ENCODE data around the gene BPIFA2. TPM values are rescaled to one million over a fixed set of nuclear protein-coding genes. Genes with fewer than 3 reads are reported as not detected.

The BPIFA2 gene
- total RNA-seq, 1 donor: not detected

GRCh38 chr20:33148040-33148439 is 19.9 kb upstream of the BPIFA2 start:
- Histone ChIP-seq H3K27me3 (ENCODE audit: insufficient read depth, low read length) (no peaks in the 10 kb centered on the region), H2AFZ (ENCODE audit: low read length) (no peak overlapping the region), H4K20me1 (ENCODE audit: insufficient read depth, low read length) (no peaks in the 10 kb centered on the region), H3K4me1 (ENCODE audit: insufficient read depth, low read length) (no peaks in the 10 kb centered on the region), H3K4me3 (ENCODE audit: insufficient read depth, low read length) (no peak overlapping the region), H3K36me3 (ENCODE audit: insufficient read depth, low read length) (no peaks in the 10 kb centered on the region), H3K27ac (ENCODE audit: low read depth, low read length) (no peak overlapping the region), H3K9me3 (ENCODE audit: low read depth, low read length) (no peaks in the 10 kb centered on the region), H3K4me2 (ENCODE audit: insufficient read depth, low read length) (no peak overlapping the region), H3K79me2 (ENCODE audit: insufficient read depth, low read length) (no peaks in the 10 kb centered on the region)
- TF ChIP-seq, protein P1, sequence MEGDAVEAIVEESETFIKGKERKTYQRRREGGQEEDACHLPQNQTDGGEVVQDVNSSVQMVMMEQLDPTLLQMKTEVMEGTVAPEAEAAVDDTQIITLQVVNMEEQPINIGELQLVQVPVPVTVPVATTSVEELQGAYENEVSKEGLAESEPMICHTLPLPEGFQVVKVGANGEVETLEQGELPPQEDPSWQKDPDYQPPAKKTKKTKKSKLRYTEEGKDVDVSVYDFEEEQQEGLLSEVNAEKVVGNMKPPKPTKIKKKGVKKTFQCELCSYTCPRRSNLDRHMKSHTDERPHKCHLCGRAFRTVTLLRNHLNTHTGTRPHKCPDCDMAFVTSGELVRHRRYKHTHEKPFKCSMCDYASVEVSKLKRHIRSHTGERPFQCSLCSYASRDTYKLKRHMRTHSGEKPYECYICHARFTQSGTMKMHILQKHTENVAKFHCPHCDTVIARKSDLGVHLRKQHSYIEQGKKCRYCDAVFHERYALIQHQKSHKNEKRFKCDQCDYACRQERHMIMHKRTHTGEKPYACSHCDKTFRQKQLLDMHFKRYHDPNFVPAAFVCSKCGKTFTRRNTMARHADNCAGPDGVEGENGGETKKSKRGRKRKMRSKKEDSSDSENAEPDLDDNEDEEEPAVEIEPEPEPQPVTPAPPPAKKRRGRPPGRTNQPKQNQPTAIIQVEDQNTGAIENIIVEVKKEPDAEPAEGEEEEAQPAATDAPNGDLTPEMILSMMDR (IDR thresholded peaks at IDR 0.05; ENCODE audit: extremely low read depth, low read depth, low read length): no peak
- no peak for DNase-seq (ENCODE audit: insufficient read length, low spot score, missing footprints)

DNA sequence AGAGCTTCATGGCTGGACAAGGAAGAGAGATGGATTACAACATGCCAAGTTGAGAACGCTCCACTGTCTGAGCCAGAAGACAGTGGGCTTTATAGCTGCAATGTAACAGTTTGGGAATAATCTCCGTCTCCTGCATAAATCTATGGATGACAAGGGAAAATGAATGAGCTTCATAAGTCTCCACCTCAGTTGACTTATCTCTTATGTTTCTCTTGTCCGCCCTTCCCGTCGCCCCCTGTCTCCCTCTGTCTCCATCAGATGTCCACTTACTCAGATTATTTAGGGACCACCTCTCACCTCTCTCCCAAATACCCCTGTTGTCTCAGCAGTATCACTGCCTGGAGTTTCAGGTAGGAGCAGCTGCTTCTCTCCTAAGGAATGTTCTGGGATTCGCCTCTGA is 13.7 kb upstream of the BPIFA2 start:
- no peak for DNase-seq (ENCODE audit: insufficient read length, low spot score, missing footprints)
- no peak overlapping the region for H3K4me2 ChIP-seq (ENCODE audit: insufficient read depth, low read length)
- H3K27me3 ChIP-seq (ENCODE audit: insufficient read depth, low read length): peaks cover 7% of the 10 kb centered on the region
- H3K79me2 ChIP-seq (ENCODE audit: insufficient read depth, low read length): no peaks in the 10 kb centered on the region
- H4K20me1 ChIP-seq (ENCODE audit: insufficient read depth, low read length): no peaks in the 10 kb centered on the region
- H3K4me1 ChIP-seq (ENCODE audit: insufficient read depth, low read length): no peaks in the 10 kb centered on the region
- H3K27ac ChIP-seq (ENCODE audit: low read depth, low read length): no peak overlapping the region
- H3K36me3 ChIP-seq (ENCODE audit: insufficient read depth, low read length): no peaks in the 10 kb centered on the region
- no peaks in the 10 kb centered on the region for H3K9me3 ChIP-seq (ENCODE audit: low read depth, low read length)
- no peak overlapping the region for H3K4me3 ChIP-seq (ENCODE audit: insufficient read depth, low read length)
- TF ChIP-seq, protein P1 (IDR thresholded peaks at IDR 0.05; ENCODE audit: extremely low read depth, low read depth, low read length): no peak
- no peak overlapping the region for H2AFZ ChIP-seq (ENCODE audit: low read length)

DNA sequence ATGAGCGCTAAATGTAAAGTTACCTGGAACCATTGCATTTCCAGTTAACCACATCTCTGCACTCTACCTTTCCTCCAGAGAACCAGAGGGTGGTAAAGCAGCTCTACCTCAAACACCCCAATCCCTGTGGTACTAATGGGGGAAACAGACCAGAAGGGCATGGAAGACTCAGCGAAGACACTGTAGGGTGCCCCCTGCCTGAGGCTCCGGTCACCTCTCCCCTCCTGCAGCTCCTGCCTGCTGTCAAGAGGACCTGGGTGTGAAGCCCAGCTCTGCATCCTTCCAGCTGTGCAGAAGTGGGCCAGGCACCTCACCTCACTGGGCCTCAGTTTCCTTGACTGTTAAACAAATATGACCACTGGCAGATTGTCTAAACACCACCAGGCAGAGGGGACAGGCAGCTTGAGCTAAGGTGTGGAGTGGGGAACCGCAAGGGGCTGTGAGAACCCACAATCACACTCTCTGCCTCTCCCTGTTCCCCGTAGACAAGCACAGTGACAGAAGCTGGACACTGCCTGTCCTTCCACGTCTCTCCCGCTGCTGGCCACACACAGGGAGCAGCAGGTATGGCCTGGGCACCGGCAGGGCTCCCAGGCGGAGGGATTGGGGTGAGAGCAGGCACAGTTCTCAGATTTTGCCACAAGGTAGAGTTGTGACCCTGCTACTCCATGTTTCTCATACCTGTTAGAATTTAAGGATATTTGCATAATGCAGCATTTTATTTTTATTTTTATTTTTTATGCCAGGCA is 9.1 kb upstream of the BPIFA2 start:
- Histone ChIP-seq H3K4me3 (ENCODE audit: insufficient read depth, low read length) (no peak overlapping the region), H2AFZ (ENCODE audit: low read length) (no peak overlapping the region), H3K27ac (ENCODE audit: low read depth, low read length) (no peak overlapping the region), H3K79me2 (ENCODE audit: insufficient read depth, low read length) (no peaks in the 10 kb centered on the region), H3K4me1 (ENCODE audit: insufficient read depth, low read length) (no peaks in the 10 kb centered on the region), H3K36me3 (ENCODE audit: insufficient read depth, low read length) (no peaks in the 10 kb centered on the region), H3K9me3 (ENCODE audit: low read depth, low read length) (no peaks in the 10 kb centered on the region), H3K4me2 (ENCODE audit: insufficient read depth, low read length) (no peak overlapping the region), H3K27me3 (ENCODE audit: insufficient read depth, low read length) (peaks cover 7% of the 10 kb centered on the region), H4K20me1 (ENCODE audit: insufficient read depth, low read length) (no peaks in the 10 kb centered on the region)
- TF ChIP-seq, protein P1 (IDR thresholded peaks at IDR 0.05; ENCODE audit: extremely low read depth, low read depth, low read length): no peak
- no peak for DNase-seq (ENCODE audit: insufficient read length, low spot score, missing footprints)

DNA sequence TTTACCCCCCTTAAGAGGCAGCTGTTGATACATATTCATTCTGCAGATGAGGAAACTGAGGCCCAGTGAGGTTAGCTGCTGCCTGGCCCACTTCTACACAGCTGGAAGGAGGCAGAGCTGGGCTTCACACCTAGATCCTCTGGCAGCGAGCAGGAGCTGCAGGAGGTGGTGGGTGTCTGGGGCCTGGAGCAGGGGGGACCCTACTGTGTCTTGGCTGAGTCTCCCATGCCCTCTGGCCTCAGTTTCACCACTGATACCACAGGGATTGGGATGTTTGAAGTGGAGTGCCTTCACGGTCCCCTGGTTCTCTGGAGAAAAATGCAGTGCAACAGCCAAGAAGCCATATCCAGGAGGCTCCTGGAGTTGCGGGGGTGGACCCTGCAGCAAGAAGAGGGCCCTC is 8.2 kb upstream of the BPIFA2 start:
- H3K4me3 ChIP-seq (ENCODE audit: insufficient read depth, low read length): no peak overlapping the region
- H3K36me3 ChIP-seq (ENCODE audit: insufficient read depth, low read length): no peaks in the 10 kb centered on the region
- no peak overlapping the region for H2AFZ ChIP-seq (ENCODE audit: low read length)
- no peaks in the 10 kb centered on the region for H3K79me2 ChIP-seq (ENCODE audit: insufficient read depth, low read length)
- no peak for DNase-seq (ENCODE audit: insufficient read length, low spot score, missing footprints)
- H3K9me3 ChIP-seq (ENCODE audit: low read depth, low read length): no peaks in the 10 kb centered on the region
- TF ChIP-seq, protein P1 (IDR thresholded peaks at IDR 0.05; ENCODE audit: extremely low read depth, low read depth, low read length): no peak
- no peaks in the 10 kb centered on the region for H3K4me1 ChIP-seq (ENCODE audit: insufficient read depth, low read length)
- no peaks in the 10 kb centered on the region for H4K20me1 ChIP-seq (ENCODE audit: insufficient read depth, low read length)
- peaks cover 7% of the 10 kb centered on the region for H3K27me3 ChIP-seq (ENCODE audit: insufficient read depth, low read length)
- H3K4me2 ChIP-seq (ENCODE audit: insufficient read depth, low read length): no peak overlapping the region
- no peak overlapping the region for H3K27ac ChIP-seq (ENCODE audit: low read depth, low read length)
